Astrocyte (in vitro differentiated cells and primary cell): ENCODE measurements around the gene CHD6.

Source experiments
- CTCF ChIP-seq: IDR thresholded peaks from 2 replicates; pipeline ENCODE4 v1.5.1; 2011; ENCODE audit warnings: low read depth, mild to moderate bottlenecking, inconsistent platforms, low read length, moderate library complexity; ENCODE audit not compliant: insufficient read depth
- EZH2 ChIP-seq: IDR thresholded peaks from 2 replicates; pipeline ENCODE4 v1.6.1; 2012; ENCODE audit warnings: mild to moderate bottlenecking, low read length, inconsistent platforms; ENCODE audit not compliant: insufficient read depth

- no peak for TF ChIP-seq EZH2
- TF ChIP-seq CTCF = no peak
These were observed 13.6 kb upstream of the CHD6 start for GRCh38 chr20:41631826-41632225.
